ENCODE data around the gene CLEC4M. TPM values are rescaled to one million over a fixed set of nuclear protein-coding genes. Genes with fewer than 3 reads are reported as not detected.

Gene CLEC4M
- total RNA-seq, 1 donor from 2014 or later: not detected

- no peaks in the 10 kb centered on the region for H3K36me3 Mint-ChIP-seq
- Histone ChIP-seq H2AFZ (replicated peaks) (no peak within 1 kb of the TSS), H3F3A (ENCODE audit: low read depth) (no peaks in the 10 kb centered on the region), H3K36me3 (no peaks in the 10 kb centered on the region), H3K4me2 (no peak within 1 kb of the TSS), H3K79me2 (ENCODE audit: low read depth) (no peaks in the 10 kb centered on the region), H3K4me3 (no peak within 1 kb of the TSS), H3K27me3 (peaks cover 7% of the 10 kb centered on the region), H3K27ac (no peak within 1 kb of the TSS), H4K20me1 (ENCODE audit: low read depth) (no peaks in the 10 kb centered on the region), H3K9ac (no peak within 1 kb of the TSS), H3K9me3 (ENCODE audit: low read depth) (no peaks in the 10 kb centered on the region), H3K4me1 (no peaks in the 10 kb centered on the region)
- no peak for TF ChIP-seq EZH2phosphoT487 (IDR thresholded peaks at IDR 0.05)
- TF ChIP-seq EZH2 (IDR thresholded peaks at IDR 0.05): no peak
- no peak for TF ChIP-seq CTCF (IDR thresholded peaks at IDR 0.05)
- peak within 1 kb of the TSS; percentile 52 for H3K4me3 Mint-ChIP-seq
- peaks cover 22% of the 10 kb centered on the region for H3K27me3 Mint-ChIP-seq (ENCODE audit: insufficient read depth, low read depth)
- DNase-seq (ENCODE audit: low spot score): no peak
- H3K27ac Mint-ChIP-seq: no peak within 1 kb of the TSS
- peaks cover 7% of the 10 kb centered on the region for H3K9me3 Mint-ChIP-seq
- no peaks in the 10 kb centered on the region for H3K4me1 Mint-ChIP-seq
Observed at GRCh38 chr19:7746903-7747884, 15.8 kb upstream of the CLEC4M start, which contains the start of gene CD209. CD209 (minus strand) TSS chr19:7747534; CDS start chr19:7747511, 23 bp downstream.

- H2AFZ ChIP-seq (replicated peaks): no peak overlapping the region
- Mint-ChIP-seq H3K4me1 (no peaks in the 10 kb centered on the region), H3K27me3 (ENCODE audit: insufficient read depth, low read depth) (peaks cover 19% of the 10 kb centered on the region), H3K9me3 (peaks cover 8% of the 10 kb centered on the region), H3K36me3 (no peaks in the 10 kb centered on the region), H3K4me3 (no peak overlapping the region), H3K27ac (no peak overlapping the region)
- no peaks in the 10 kb centered on the region for H3F3A ChIP-seq (ENCODE audit: low read depth)
- H3K36me3 ChIP-seq: no peaks in the 10 kb centered on the region
- no peak overlapping the region for H3K4me2 ChIP-seq
- DNase-seq (ENCODE audit: low spot score): no peak
- no peaks in the 10 kb centered on the region for H4K20me1 ChIP-seq (ENCODE audit: low read depth)
- H3K27me3 ChIP-seq: peaks cover 4% of the 10 kb centered on the region
- no peaks in the 10 kb centered on the region for H3K9me3 ChIP-seq (ENCODE audit: low read depth)
- TF ChIP-seq EZH2 (IDR thresholded peaks at IDR 0.05) (no peak), EZH2phosphoT487 (IDR thresholded peaks at IDR 0.05) (no peak), CTCF (IDR thresholded peaks at IDR 0.05) (no peak)
- no peaks in the 10 kb centered on the region for H3K79me2 ChIP-seq (ENCODE audit: low read depth)
- H3K9ac ChIP-seq: no peak overlapping the region
- H3K4me1 ChIP-seq: no peaks in the 10 kb centered on the region
- no peak overlapping the region for H3K27ac ChIP-seq
- no peak overlapping the region for H3K4me3 ChIP-seq
Observed at GRCh38 chr19:7748171-7748570, 14.9 kb upstream of the CLEC4M start.

- H3K79me2 ChIP-seq (ENCODE audit: low read depth): no peaks in the 10 kb centered on the region
- H3K4me2 ChIP-seq: no peak overlapping the region
- H3K4me3 Mint-ChIP-seq: no peak overlapping the region
- H3K27ac Mint-ChIP-seq: no peak overlapping the region
- no peaks in the 10 kb centered on the region for H3K4me1 Mint-ChIP-seq
- no peak overlapping the region for H3K4me3 ChIP-seq
- H3F3A ChIP-seq (ENCODE audit: low read depth): no peaks in the 10 kb centered on the region
- no peaks in the 10 kb centered on the region for H4K20me1 ChIP-seq (ENCODE audit: low read depth)
- no peak for TF ChIP-seq EZH2 (IDR thresholded peaks at IDR 0.05)
- no peaks in the 10 kb centered on the region for H3K9me3 ChIP-seq (ENCODE audit: low read depth)
- H3K9ac ChIP-seq: no peak overlapping the region
- peaks cover 18% of the 10 kb centered on the region for H3K27me3 Mint-ChIP-seq (ENCODE audit: insufficient read depth, low read depth)
- no peak for DNase-seq (ENCODE audit: low spot score)
- H3K4me1 ChIP-seq: no peaks in the 10 kb centered on the region
- no peaks in the 10 kb centered on the region for H3K36me3 ChIP-seq
- H3K27ac ChIP-seq: no peak overlapping the region
- H3K27me3 ChIP-seq: no peaks in the 10 kb centered on the region
- no peak overlapping the region for H2AFZ ChIP-seq (replicated peaks)
- no peaks in the 10 kb centered on the region for H3K36me3 Mint-ChIP-seq
- H3K9me3 Mint-ChIP-seq: peaks cover 8% of the 10 kb centered on the region
Observed at GRCh38 chr19:7748756-7749155, 14.3 kb upstream of the CLEC4M start.

All from neural progenitor cell (in vitro differentiated cells).